K562 (cell line): ENCODE data around the gene ANKDD1A.

Experiments
- KLF6 ChIP-seq: fragments of 250-450 bp; sonication (Bioruptor Pico); IDR thresholded peaks from 2 replicates; pipeline ENCODE4 v1.4.0; 2020; ENCODE audit warnings: mild to moderate bottlenecking, moderate library complexity, borderline replicate concordance
- MTA1 ChIP-seq: fragments of 450-650 bp; IDR thresholded peaks from 2 replicates; pipeline ENCODE4 v1.6.1; 2017; ENCODE audit warnings: borderline replicate concordance
- MTA3 ChIP-seq: fragments of 450-650 bp; formaldehyde crosslinking; IDR thresholded peaks from 2 replicates; pipeline ENCODE4 v1.6.1; 2017; ENCODE audit warnings: mild to moderate bottlenecking, borderline replicate concordance
- RCOR1 ChIP-seq, 2 experiments: IDR thresholded peaks; 2 replicates each; pipeline ENCODE4 v1.6.1; 2012; ENCODE audit warnings: low read depth in 2 of 2, low read length in 2 of 2, borderline replicate concordance in 1 of 2, improper control_type of control experiment in 1 of 2
- SPI1 ChIP-seq: IDR thresholded peaks from 2 replicates; pipeline ENCODE4 v1.6.1; 2011; ENCODE audit warnings: low read depth, low read length, control low read depth, borderline replicate concordance
- TAF1 ChIP-seq: IDR thresholded peaks from 2 replicates; pipeline ENCODE4 v1.6.1; 2011; ENCODE audit warnings: mild to moderate bottlenecking, low read length, moderate library complexity; ENCODE audit not compliant: insufficient read depth, control insufficient read depth, severe bottlenecking; ENCODE audit errors: extremely low read depth
- YY1 ChIP-seq, 3 experiments: IDR thresholded peaks; 2 replicates each; pipeline ENCODE4 v1.6.1; 2011; ENCODE audit warnings: low read length in 2 of 3, mild to moderate bottlenecking in 2 of 3, moderate library complexity in 2 of 3, borderline replicate concordance in 1 of 3, control low read depth in 1 of 3, low read depth in 1 of 3; ENCODE audit not compliant: insufficient read depth in 3 of 3, insufficient replicate concordance in 2 of 3, control insufficient read depth in 1 of 3, insufficient read length in 1 of 3; ENCODE audit errors: extremely low read depth in 1 of 3
- TF ChIP-seq, protein P1 (sequence below), 3 experiments: IDR thresholded peaks in 2 of 3; conservative IDR thresholded peaks in 1 of 3; 2 replicates each; pipeline ENCODE4 v1.5.1; 2011 to 2012; ENCODE audit warnings: low read length in 3 of 3, mild to moderate bottlenecking in 3 of 3, control low read depth in 2 of 3, improper control_type of control experiment in 1 of 3, inconsistent platforms in 1 of 3, low read depth in 1 of 3, mixed read lengths in 1 of 3, moderate library complexity in 1 of 3; ENCODE audit not compliant: insufficient read depth in 2 of 3

DNA sequence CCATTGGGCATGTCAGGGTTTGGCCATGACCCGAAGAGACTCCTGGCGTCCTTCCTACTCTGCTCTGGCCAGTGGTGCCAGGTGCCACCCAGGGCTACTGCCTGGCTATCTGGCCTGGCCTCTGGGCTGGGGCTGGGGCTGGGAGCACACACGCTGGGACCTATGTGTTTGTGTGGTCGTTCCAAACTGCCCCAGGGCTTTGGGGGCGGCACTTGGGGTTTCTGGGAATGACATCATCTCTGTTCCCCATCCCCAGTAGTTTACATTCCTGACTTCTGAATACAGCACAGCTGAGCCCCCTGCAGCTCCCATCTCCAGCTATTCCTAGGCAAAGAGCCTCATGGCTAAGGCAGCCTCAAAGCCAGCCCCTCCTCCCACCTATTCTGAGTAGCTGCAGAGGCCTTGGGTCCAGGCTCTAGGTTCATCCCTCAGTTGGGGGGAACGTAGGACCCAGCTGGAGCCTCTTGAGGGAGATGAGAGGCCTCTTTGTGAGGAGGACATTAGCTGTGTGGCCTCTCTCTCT, 45.6 kb upstream of the ANKDD1A start:
- TF ChIP-seq, protein P1, sequence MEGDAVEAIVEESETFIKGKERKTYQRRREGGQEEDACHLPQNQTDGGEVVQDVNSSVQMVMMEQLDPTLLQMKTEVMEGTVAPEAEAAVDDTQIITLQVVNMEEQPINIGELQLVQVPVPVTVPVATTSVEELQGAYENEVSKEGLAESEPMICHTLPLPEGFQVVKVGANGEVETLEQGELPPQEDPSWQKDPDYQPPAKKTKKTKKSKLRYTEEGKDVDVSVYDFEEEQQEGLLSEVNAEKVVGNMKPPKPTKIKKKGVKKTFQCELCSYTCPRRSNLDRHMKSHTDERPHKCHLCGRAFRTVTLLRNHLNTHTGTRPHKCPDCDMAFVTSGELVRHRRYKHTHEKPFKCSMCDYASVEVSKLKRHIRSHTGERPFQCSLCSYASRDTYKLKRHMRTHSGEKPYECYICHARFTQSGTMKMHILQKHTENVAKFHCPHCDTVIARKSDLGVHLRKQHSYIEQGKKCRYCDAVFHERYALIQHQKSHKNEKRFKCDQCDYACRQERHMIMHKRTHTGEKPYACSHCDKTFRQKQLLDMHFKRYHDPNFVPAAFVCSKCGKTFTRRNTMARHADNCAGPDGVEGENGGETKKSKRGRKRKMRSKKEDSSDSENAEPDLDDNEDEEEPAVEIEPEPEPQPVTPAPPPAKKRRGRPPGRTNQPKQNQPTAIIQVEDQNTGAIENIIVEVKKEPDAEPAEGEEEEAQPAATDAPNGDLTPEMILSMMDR (IDR thresholded peaks at IDR 0.05 in 2 of 3, conservative IDR thresholded peaks at IDR 0.05 in 1 of 3; ENCODE audit: insufficient read depth in 2 of 3, low read depth in 1 of 3, low read length in 3 of 3), result no peak
- TF ChIP-seq SPI1 (no peak), YY1 (IDR thresholded peaks at IDR 0.05; ENCODE audit: borderline replicate concordance in 1 of 3, control insufficient read depth in 1 of 3, extremely low read depth in 1 of 3, insufficient read depth in 3 of 3, insufficient read length in 1 of 3, insufficient replicate concordance in 2 of 3, low read depth in 1 of 3, low read length in 2 of 3) (no peak), TAF1 (no peak), MTA3 (no peak), KLF6 (no peak), MTA1 (no peak), RCOR1 (IDR thresholded peaks at IDR 0.05; ENCODE audit: borderline replicate concordance in 1 of 2, low read depth in 2 of 2, low read length in 2 of 2) (no peak)
